PFSK-1 (cell line): ENCODE results near the gene SYNE2.

ENCODE experiments used
- FOXP2 ChIP-seq: optimal IDR thresholded peaks from 2 replicates; pipeline ENCODE3; 2011; ENCODE audit warnings: borderline replicate concordance, control low read depth, inconsistent platforms; ENCODE audit not compliant: insufficient read depth; ENCODE audit errors: extremely low read length, extremely low read depth
- POLR2AphosphoS5 ChIP-seq: IDR thresholded peaks from 2 replicates; pipeline ENCODE4 v1.6.1; 2012; ENCODE audit warnings: low read depth, mild to moderate bottlenecking, control low read depth, low read length, moderate library complexity
- REST ChIP-seq, 2 experiments: IDR thresholded peaks; 2 replicates each; pipeline versions ENCODE4 v1.6.1 to v1.8.0; 2011 to 2012; ENCODE audit warnings: low read depth in 2 of 2, low read length in 2 of 2, control low read depth in 1 of 2, inconsistent platforms in 1 of 2, mild to moderate bottlenecking in 1 of 2, moderate library complexity in 1 of 2; ENCODE audit not compliant: insufficient read depth in 1 of 2
- SIN3A ChIP-seq: IDR thresholded peaks from 2 replicates; pipeline ENCODE4 v1.6.1; 2012; ENCODE audit warnings: mild to moderate bottlenecking, low read length, moderate library complexity, borderline replicate concordance; ENCODE audit not compliant: insufficient read depth
- TAF1 ChIP-seq: IDR thresholded peaks from 2 replicates; pipeline ENCODE4 v1.6.1; 2012; ENCODE audit warnings: low read length, control low read depth, borderline replicate concordance; ENCODE audit not compliant: insufficient read depth

The SYNE2 gene

GRCh38 chr14:64159588-64159987, 306.8 kb downstream of the SYNE2 start:
- TF ChIP-seq POLR2AphosphoS5 = no peak
- TF ChIP-seq SIN3A = no peak
- TF ChIP-seq FOXP2 = no peak
- TF ChIP-seq REST (IDR thresholded peaks at IDR 0.05; ENCODE audit: insufficient read depth in 1 of 2, low read depth in 2 of 2, low read length in 2 of 2) = no peak
- TF ChIP-seq TAF1 = no peak

- TF ChIP-seq REST (IDR thresholded peaks at IDR 0.05; ENCODE audit: insufficient read depth in 1 of 2, low read depth in 2 of 2, low read length in 2 of 2) = no peak
- no peak for TF ChIP-seq FOXP2
Measured at GRCh38 chr14:64170181-64170580, 317.4 kb downstream of the SYNE2 start.

GRCh38 chr14:64174922-64175782, 322.3 kb downstream of the SYNE2 start:
- no peak for TF ChIP-seq REST (IDR thresholded peaks at IDR 0.05; ENCODE audit: insufficient read depth in 1 of 2, low read depth in 2 of 2, low read length in 2 of 2)
- no peak for TF ChIP-seq TAF1
- no peak for TF ChIP-seq FOXP2
- no peak for TF ChIP-seq POLR2AphosphoS5
- TF ChIP-seq SIN3A = no peak

GRCh38 chr14:64176330-64176729, 323.5 kb downstream of the SYNE2 start:
- TF ChIP-seq POLR2AphosphoS5 (no peak), REST (IDR thresholded peaks at IDR 0.05; ENCODE audit: insufficient read depth in 1 of 2, low read depth in 2 of 2, low read length in 2 of 2) (no peak), FOXP2 (no peak), TAF1 (no peak), SIN3A (no peak)

GRCh38 chr14:64178814-64179213, 326.0 kb downstream of the SYNE2 start:
- no peak for TF ChIP-seq FOXP2
- TF ChIP-seq REST (IDR thresholded peaks at IDR 0.05; ENCODE audit: insufficient read depth in 1 of 2, low read depth in 2 of 2, low read length in 2 of 2) = no peak
- no peak for TF ChIP-seq SIN3A
- TF ChIP-seq POLR2AphosphoS5 = no peak
- TF ChIP-seq TAF1 = no peak
